Ectodermal cell (in vitro differentiated cells): ENCODE results near the gene TBC1D3I. TPM values are rescaled to one million over a fixed set of nuclear protein-coding genes. Genes with fewer than 3 reads are reported as not detected.
"Not testable (repeated sequence)": the region's sequence is repeated elsewhere in the genome, so short reads cannot be mapped to it uniquely, and the experiment has no call there.

Experiments
- H3K27ac ChIP-seq: 2 replicates; pipeline ENCODE4 v1.7.0; 2013; ENCODE audit warnings: mild to moderate bottlenecking, low read depth, low read length; ENCODE audit not compliant: insufficient read depth, poor library complexity, severe bottlenecking
- H3K27me3 ChIP-seq: 2 replicates; pipeline ENCODE4 v1.7.0; 2013; ENCODE audit warnings: mild to moderate bottlenecking, low read length; ENCODE audit not compliant: insufficient read depth, control insufficient read depth, poor library complexity, severe bottlenecking
- H3K36me3 ChIP-seq: one replicate; pipeline ENCODE4 v1.7.0; 2013; ENCODE audit warnings: low read length; ENCODE audit not compliant: control insufficient read depth, insufficient read depth
- H3K4me1 ChIP-seq: one replicate; pipeline ENCODE4 v1.7.0; 2013; ENCODE audit warnings: low read length; ENCODE audit not compliant: control insufficient read depth, insufficient read depth
- H3K4me3 ChIP-seq: 2 replicates; pipeline ENCODE4 v1.7.0; 2013; ENCODE audit warnings: low read depth, low read length, control low read depth; ENCODE audit not compliant: insufficient read depth
- H3K9me3 ChIP-seq: 2 replicates; pipeline ENCODE4 v1.7.0; 2013; ENCODE audit warnings: mild to moderate bottlenecking, low read length, moderate library complexity; ENCODE audit not compliant: control insufficient read depth
- WGBS, 2 experiments: methylation state at CpG; one replicate each; pipeline ENCODE4 v1.1.7; 2013; ENCODE audit warnings: missing lambda C conversion rate in 2 of 2; 5-methylcytosine and 5-hydroxymethylcytosine counted together
- polyA plus RNA-seq, 4 experiments: library from polyadenylated mRNA; stranded (reverse); fragments of 50-300 nt; gene quantifications; one replicate each; pipeline ENCODE4 v1.2.3, GENCODE V29; 2013

Gene TBC1D3I
- polyA plus RNA-seq (2013, experiment 1 of 4), result not detected
- 0.76 TPM for polyA plus RNA-seq (2013, experiment 2 of 4)
- not detected for polyA plus RNA-seq (2013, experiment 3 of 4)
- 0.24 TPM for polyA plus RNA-seq (2013, experiment 4 of 4)

- not testable (repeated sequence) for H3K9me3 ChIP-seq, H3K27me3 ChIP-seq, H3K4me3 ChIP-seq, H3K36me3 ChIP-seq, H3K4me1 ChIP-seq, H3K27ac ChIP-seq
- WGBS, 2 experiments, result no CpG with 5 or more reads among the region's 11 CpGs
Observed at GRCh38 chr17:36264470-36264869, at the start of gene TBC1D3I. TBC1D3I (minus strand) TSS chr17:36264570; CDS start chr17:36262985, 1,585 bp downstream.

GRCh38 chr17:36295161-36295560, 30.8 kb upstream of the TBC1D3I start:
- not testable (repeated sequence) for H3K27ac ChIP-seq, H3K4me1 ChIP-seq, H3K4me3 ChIP-seq, H3K27me3 ChIP-seq, H3K36me3 ChIP-seq, H3K9me3 ChIP-seq
- no CpG with 5 or more reads among the region's 1 CpG for WGBS, 2 experiments

- not testable (repeated sequence) for H3K27ac ChIP-seq, H3K9me3 ChIP-seq, H3K36me3 ChIP-seq, H3K4me1 ChIP-seq, H3K27me3 ChIP-seq, H3K4me3 ChIP-seq
- no CpG with 5 or more reads among the region's 2 CpGs for WGBS, 2 experiments
Observed at GRCh38 chr17:36289965-36290612, 25.7 kb upstream of the TBC1D3I start.

GRCh38 chr17:36284219-36284618, 19.8 kb upstream of the TBC1D3I start:
- H3K27me3 ChIP-seq, result not testable (repeated sequence)

GRCh38 chr17:36283256-36283655, 18.9 kb upstream of the TBC1D3I start:
- no CpG with 5 or more reads among the region's 1 CpG for WGBS, 2 experiments
- H3K9me3 ChIP-seq, H3K27me3 ChIP-seq, H3K36me3 ChIP-seq, H3K4me1 ChIP-seq, H3K27ac ChIP-seq, H3K4me3 ChIP-seq: not testable (repeated sequence)

More at GRCh38 chr17:36284219-36284618, 19.8 kb upstream of the TBC1D3I start:
- not testable (repeated sequence) for H3K9me3 ChIP-seq, H3K4me1 ChIP-seq, H3K4me3 ChIP-seq, H3K27ac ChIP-seq, H3K36me3 ChIP-seq
- no CpG with 5 or more reads among the region's 5 CpGs for WGBS, 2 experiments

- H3K4me3 ChIP-seq, H3K9me3 ChIP-seq, H3K4me1 ChIP-seq, H3K36me3 ChIP-seq, H3K27ac ChIP-seq, H3K27me3 ChIP-seq: not testable (repeated sequence)
- WGBS, 2 experiments, result no CpG with 5 or more reads among the region's 4 CpGs
Observed at GRCh38 chr17:36242046-36242445, 22.3 kb downstream of the TBC1D3I start.

- H3K27me3 ChIP-seq, H3K9me3 ChIP-seq, H3K27ac ChIP-seq, H3K4me3 ChIP-seq, H3K4me1 ChIP-seq, H3K36me3 ChIP-seq: not testable (repeated sequence)
- no CpG with 5 or more reads among the region's 5 CpGs for WGBS, 2 experiments
Observed at GRCh38 chr17:36229644-36230043, 34.7 kb downstream of the TBC1D3I start.

- not testable (repeated sequence) for H3K9me3 ChIP-seq, H3K4me3 ChIP-seq, H3K27me3 ChIP-seq, H3K4me1 ChIP-seq, H3K36me3 ChIP-seq, H3K27ac ChIP-seq
- 92 to 95% methylated on average over 12 of the region's 12 CpGs for WGBS, 2 experiments
Observed at GRCh38 chr17:36222967-36223366, 41.4 kb downstream of the TBC1D3I start.

GRCh38 chr17:36221581-36222100, 42.7 kb downstream of the TBC1D3I start:
- not testable (repeated sequence) for H3K4me1 ChIP-seq, H3K9me3 ChIP-seq

GRCh38 chr17:36220737-36221580, 43.4 kb downstream of the TBC1D3I start:
- H3K4me3 ChIP-seq, H3K4me1 ChIP-seq, H3K27me3 ChIP-seq, H3K9me3 ChIP-seq, H3K36me3 ChIP-seq, H3K27ac ChIP-seq: not testable (repeated sequence)
- WGBS, 2 experiments, result 85 to 89% methylated on average over 3 of the region's 3 CpGs

More at GRCh38 chr17:36221581-36222100, 42.7 kb downstream of the TBC1D3I start:
- 89% methylated on average over 4 of the region's 4 CpGs for WGBS, 2 experiments
- not testable (repeated sequence) for H3K36me3 ChIP-seq, H3K27ac ChIP-seq, H3K4me3 ChIP-seq, H3K27me3 ChIP-seq
